Stimulated activated CD8-positive, alpha-beta memory T cell treated with anti-CD3 and anti-CD28 coated beads, Interleukin-12 subunit alpha, Interleukin-12 subunit beta, amount 100 ng/mL, for 24 hours (primary cell): ENCODE data around the gene VAMP7.
"Not testable (repeated sequence)": the region's sequence is repeated elsewhere in the genome, so short reads cannot be mapped to it uniquely, and the experiment has no call there.

Experiments
- DNase-seq: peaks from one replicate; pipeline ENCODE4 v3.0.0-alpha.2; 2020; ENCODE audit errors: extremely low read depth

Gene VAMP7

DNA sequence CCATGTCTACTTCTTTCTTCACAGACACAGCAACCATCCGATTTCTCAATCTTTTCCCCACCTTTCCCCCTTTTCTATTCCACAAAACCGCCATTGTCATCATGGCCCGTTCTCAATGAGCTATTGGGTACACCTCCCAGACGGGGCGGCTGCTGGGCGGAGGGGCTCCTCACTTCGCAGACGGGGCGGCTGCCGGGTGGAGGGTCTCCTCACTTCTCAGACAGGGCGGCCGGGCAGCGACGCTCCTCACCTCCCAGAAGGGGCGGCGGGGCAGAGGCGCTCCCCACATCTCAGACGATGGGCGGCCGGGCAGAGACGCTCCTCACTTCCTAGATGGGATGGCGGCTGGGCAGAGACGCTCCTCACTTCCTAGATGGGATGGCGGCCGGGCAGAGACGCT, 26.5 kb downstream of the VAMP7 start:
- not testable (repeated sequence) for DNase-seq

DNA sequence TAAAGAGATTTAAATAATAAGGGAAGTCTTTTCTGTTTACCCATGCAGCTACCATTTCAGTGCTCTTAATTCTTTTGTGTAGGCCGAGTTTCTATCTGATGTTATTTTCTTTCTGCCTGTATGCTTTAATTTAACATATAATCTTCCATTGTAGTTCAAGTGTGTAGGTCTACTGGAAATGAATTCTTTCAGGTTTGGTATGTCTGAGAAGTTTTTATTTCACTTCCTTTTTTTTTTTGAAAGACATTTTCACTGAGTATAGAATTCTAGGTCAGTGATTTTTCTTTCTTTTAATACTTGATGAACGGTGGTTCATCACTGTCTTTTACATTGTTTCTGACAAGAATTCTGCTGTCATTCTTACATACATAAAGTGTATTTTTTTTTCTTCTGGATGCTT, 42.1 kb downstream of the VAMP7 start:
- no peak for DNase-seq

DNA sequence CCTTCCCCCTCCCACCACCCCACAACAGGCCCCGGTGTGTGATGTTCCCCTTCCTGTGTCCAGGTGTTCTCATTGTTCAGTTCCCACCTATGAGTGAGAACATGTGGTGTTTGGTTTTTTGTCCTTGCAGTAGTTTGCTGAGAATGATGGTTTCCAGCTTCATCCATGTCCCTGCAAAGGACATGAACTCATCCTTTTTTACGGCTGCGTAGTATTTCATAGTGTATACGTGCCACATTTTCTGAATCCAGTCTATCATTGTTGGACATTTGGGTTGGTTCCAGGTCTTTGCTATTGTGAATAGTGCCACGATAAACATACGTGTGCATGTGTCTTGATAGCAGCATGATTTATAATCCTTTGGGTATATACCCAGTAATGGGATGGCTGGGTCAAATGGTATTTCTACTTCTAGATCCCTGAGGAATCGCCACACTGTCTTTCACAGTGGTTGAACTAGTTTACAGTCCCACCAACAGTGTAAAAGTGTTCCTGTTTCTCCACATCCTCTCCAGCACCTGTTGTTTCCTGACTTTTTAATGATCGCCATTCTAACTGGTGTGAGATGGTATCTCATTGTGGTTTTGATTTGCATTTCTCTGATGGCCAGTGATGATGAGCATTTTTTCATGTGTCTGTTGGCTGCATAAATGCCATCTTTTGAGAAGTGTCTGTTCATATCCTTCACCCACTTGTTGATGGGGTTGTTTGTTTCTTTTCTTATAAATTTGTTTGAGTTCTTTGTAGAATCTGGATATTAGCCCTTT, 49.9 kb downstream of the VAMP7 start:
- not testable (repeated sequence) for DNase-seq

DNA sequence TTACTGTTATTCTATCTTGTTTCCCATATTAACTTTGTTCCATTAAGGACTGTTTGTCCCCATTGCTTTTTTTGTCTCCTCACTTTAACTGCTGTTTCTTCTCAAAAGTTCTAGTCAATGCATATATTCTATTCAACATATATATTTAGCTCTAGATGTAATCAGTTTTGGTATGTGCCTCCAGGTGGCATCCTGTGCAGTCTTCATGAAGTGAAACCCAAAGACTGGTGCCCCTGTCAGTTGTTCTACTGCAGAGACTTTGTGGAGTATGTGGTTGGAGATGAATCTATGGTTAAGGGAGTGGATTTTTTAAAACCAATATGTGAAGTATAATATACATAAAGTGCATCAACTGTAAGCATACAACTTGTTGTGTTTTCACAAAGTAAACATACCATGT, 57.0 kb downstream of the VAMP7 start:
- no peak for DNase-seq

DNA sequence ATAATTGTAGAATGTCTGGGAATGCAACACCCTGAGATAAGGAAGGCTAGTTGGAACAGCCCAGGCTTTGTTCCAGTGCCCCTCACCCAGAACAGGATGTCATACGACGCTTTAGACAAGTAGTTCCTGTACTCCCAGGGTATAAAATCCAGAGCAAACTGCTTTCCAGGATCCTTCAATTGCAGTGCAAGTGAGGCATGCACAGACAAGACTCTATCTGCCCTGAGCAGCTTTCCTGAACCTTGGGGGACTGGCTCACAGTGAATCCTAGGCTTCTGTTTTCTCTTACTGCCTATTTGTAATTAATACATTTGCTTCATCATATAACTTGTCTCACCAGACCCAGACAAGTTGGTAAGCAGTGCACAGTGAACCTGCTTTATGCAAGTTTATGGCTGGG, 68.0 kb downstream of the VAMP7 start:
- no peak for DNase-seq

DNA sequence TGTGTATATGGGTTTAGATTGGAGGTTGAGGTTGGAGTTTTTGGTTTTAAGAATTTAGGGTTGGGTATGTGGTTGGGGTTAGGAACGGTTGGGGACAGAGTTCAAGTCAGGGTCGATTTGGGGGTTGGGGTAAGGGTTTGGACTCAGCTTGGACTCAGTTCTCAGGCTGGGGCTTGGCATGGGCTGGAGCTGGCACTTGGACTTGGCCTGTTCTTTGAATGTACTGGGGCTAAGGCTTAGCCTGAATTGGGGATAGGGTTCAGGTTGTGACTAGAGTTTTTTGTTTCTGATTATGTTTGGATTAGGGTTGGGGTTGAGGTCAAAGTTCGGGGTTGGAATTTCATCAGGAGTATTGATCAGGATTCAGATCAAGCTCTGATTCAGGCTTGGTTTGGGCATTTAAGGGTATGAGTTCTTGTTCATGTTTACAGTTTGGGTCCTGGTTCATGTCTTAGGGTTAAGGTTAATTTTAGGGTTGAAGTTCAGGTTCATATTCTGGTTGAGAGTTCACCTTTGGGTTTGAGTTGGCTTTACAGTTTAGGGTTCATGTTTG, 70.2 kb downstream of the VAMP7 start:
- DNase-seq: no peak

DNA sequence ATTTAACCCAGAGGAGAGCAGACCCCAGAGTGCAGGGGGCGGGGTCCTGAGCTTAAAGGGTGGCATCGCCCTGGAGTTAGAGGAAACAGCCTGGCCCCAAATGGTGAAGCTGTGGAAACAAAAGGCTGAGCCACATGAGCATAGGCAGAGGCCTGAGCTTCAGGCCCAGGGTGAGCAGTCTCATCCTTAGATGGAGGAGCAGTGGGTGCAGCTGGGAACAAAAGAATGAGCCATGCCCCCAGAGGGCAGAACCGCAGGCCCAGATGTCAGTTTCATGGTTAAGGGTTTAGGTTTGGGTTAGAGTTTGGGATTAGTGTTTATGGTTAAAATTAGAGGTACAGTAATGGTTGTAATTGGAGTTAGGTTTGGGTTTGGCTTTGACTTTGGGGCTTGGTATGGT, 71.9 kb downstream of the VAMP7 start:
- no peak for DNase-seq

DNA sequence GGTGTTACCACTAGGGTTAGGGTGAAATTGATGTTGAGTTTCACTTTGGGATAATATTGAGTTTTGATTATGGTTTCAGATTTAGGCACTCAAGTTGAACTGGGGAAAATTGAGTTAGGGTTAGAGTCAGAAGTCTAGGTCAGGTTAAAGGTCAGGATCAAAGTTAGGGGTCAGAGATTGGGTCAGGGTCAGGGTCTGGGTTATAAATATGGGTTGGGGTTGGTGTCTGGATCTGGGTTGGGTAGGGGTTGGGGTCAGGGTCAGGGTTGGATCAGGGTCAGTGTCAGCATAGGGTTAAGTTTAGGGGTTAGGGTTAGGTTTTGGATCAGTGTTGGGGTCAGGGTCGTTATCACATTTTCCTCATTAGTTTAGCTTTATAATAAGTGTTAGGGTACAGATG, 73.6 kb downstream of the VAMP7 start:
- no peak for DNase-seq

DNA sequence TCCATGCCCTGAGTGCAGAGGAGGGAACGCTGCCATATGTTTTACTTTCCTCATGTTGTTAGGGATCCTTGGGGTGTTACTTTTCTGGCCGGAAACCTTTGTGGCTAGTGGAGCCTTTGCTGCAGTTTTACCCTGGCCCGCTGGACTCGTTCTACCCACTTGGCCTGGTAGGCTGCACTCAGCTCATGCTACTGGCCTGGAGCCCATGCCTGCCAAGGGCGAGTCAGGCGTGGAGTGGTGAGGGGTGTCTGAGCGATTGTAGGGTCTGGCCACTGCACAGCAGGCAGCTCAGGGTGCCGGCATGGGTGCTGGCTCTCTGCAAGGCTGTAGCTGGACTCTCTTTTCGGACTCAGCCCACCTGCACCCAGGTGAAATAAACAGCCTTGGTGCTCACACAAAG, 75.0 kb downstream of the VAMP7 start:
- no peak for DNase-seq

DNA sequence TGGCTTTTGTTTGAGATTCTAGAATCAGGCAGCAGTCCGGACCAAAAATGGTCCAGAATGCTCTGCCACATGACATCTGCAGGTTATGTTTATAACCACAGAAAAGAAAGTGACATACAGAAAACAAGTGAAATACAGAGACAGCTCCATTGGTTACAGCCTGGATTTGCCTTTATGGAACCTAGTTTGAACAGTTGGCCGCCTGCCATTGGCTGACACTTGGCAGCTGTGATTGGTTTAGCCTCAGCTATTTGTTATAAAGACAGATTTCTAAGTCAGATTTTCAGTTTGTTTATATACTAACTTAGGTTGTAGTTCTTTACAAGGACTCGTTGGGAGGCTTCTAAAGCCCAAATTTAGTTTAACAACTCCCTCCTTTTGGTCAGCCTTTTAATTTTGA, 75.5 kb downstream of the VAMP7 start:
- no peak for DNase-seq

DNA sequence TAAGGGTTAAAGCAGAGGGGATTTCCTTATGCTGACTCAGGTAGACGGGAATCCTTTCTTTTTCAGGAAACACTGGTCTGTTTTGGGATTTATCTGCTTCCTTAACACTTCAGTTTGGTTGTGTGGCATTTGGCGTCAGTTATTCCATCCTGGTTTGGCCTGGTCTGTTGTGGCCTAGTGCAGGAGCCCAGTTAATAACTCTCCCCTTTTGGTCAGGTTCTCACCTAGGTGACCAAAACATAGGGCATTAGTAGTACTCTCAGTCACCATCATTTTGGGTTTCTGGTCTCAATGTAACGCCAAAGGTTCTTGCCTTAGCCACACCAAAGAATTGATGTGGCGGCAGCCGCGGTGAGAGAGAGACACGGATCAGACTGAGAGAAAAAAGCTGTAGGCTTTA, 76.7 kb downstream of the VAMP7 start:
- no peak for DNase-seq

DNA sequence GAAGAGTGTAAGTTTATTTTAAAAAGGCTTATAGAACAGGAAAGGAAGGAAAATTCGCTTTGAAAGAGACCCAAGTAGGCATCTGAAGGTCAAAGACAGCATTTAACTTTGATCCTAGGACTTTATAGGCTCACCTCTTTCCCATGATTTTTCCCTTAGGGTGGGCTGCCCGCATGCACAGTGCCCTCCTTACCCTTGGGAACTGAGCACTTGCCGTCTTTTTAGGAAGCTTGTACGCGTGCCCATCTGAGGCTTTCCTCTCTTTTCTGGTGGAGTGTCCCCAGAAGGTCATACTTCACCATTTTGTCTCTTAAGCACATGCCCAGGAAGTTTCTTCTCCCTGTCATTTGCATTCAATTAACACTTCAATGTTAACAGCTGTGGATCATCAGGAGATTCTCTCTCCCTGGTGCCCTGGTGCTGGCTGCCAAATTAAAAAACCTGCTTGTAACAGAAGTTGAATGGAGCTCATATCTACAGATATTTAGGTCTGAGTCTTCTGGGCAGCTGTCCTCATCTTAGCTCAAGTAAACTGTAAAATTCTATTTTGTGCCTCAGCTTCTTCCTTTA, 78.0 kb downstream of the VAMP7 start:
- DNase-seq: no peak

DNA sequence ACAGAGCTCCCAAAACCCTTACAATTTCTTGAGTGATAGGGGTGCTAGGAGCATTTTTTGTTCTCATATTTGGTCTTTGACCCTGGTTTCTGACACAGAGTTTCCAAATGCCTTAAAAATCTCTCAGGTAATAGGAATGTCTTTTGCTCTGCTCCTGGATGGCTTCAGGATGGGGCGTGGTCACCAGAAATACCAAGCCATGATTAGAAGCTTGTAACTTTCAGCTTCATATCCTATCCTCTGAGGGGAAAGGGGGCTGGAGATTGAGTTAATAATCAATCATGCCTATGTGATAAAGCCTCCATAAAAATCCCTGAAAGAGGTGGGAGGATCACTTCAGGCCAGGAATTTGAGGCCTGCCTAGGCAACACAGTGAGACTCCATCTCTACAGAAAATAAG, 81.8 kb downstream of the VAMP7 start:
- no peak for DNase-seq

DNA sequence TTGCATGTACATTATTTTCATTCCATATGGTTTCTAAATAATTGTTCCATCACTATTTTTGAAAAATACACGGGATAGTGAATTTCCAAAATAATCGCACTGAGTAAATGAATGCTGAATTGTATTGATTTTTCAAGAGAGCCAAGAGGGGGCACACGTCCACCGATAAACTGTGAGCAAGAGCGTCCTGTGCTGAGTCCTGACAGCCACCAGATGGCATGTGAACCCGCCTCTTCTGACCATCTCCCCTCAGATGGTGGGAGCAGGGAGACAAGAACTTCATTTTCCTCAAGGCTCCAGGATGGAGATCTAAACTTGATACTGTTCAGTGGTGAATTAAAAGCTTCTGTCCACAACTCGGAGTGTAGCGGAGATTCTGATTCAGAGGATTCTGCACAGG, 85.7 kb downstream of the VAMP7 start:
- no peak for DNase-seq

DNA sequence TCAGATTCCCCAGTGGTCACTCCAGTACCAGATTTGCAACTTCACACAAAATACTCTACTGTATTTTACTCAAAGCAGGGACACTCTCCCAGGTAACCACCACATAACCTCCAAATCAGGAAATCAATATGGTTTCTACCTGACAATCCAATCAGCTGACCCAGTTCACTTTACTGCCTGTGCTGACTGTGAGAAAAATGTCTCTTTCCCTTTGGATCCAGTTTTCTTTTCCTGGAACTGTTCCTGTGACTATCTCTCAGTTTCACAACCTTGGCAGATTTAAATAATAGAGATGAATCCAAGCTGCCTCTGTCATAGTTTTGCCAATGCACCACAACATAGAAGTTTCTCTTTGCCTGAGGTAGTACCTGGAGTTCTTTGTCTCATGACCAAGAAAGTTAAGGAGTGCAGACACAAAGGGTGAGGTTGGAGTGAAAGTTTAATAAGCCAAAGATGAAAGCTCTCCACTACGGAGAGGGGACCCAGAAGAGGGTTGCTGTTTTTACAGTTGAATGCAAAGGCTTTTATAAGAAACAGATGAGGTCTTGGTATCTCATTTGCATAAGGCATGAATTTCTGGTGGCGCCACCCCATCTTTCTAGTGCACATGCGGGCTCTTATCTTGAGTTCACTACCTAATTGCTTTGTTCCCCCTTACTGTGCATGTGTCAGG, 86.6 kb downstream of the VAMP7 start:
- DNase-seq: no peak

DNA sequence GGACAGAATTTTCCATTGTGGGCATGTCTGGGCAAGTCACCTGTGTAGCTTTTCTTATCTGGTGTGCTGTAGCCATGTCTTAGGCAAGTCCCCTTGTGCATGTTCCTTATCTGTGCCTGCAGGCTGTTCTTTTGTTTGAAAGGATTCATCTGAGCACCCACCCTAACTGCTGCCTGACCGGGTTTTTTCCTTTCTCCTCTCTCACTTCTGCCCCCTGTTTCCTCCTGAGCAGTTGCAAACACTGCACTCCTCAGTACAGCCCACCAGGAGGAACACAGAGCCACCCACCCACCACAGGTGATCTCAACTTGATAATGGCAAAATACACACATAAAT, 87.1 kb downstream of the VAMP7 start:
- no peak for DNase-seq

DNA sequence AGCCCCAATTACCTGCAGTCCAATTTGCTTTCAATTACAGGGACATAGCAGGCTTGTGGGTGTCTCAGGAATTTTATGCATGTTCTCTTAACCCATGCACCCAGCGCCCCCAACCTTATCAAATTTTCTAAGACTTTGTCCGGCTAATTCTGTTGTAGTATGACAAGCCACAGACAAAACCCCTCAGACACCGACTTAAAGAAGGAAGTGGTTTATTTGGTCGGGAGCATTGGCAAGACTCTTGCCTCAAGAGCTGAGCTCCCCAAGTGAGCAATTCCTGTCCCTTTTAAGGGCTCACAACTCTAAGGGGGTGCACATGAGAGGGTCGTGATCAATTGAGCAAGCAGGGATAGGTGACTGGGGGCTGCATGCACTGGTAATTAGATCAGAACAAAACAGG, 87.6 kb downstream of the VAMP7 start:
- DNase-seq: no peak

DNA sequence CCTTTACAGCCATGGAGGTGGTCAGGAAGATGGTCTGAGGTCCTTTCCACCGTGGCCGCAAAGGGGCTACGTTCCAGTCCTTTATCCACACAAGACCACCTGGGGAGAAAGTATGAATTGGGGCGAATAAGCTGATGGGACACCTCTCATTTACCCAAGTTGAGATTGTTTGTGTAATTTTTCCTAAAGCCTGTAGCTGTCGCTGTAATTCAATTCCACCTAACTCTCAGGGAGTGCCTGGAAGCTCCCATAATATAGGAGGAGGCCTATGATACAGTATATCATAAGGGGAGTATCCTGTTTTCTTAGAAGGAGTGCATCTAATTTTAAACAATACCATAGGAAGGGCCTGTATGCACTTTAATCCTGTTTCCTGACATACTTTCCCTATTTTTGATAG, 90.5 kb downstream of the VAMP7 start:
- not testable (repeated sequence) for DNase-seq

DNA sequence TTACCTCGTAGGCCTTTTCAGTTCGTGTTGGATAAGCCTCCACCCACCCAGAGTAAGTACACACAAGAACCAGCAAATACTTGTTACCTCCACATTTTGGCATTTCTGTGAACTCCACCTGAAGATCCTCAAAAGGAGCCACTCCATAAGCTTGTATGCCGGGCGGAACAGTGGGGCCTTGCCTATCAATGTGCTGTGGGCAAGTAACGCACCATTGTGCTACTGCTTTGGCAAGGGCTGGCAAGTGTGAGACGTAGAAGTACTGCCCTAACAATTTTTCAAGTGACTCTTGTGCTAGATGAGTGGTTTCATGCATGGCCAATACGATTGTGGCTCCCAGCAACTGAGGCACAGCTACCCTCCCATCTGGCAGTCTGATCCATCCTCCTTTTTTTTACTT, 91.1 kb downstream of the VAMP7 start:
- DNase-seq: not testable (repeated sequence)

DNA sequence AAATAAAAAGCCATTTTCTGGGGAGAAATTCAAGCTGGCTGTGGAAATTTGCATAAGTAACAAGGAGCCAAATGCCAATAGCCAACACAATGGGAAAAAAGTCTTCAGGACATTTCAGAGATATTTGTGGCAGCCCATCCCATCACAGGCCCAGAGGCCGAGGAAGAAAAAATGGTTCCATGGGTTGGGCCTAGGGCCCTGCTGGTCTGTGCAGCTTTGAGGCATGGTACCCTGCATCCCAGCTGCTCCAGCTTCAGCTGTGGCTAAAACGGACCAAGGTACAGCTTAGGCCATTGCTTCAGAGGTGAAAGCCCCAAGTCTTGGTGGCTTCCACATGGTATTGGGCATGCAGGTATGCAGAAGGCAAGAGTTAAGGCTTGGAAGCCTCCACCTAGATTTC, 102.2 kb downstream of the VAMP7 start:
- no peak for DNase-seq

DNA sequence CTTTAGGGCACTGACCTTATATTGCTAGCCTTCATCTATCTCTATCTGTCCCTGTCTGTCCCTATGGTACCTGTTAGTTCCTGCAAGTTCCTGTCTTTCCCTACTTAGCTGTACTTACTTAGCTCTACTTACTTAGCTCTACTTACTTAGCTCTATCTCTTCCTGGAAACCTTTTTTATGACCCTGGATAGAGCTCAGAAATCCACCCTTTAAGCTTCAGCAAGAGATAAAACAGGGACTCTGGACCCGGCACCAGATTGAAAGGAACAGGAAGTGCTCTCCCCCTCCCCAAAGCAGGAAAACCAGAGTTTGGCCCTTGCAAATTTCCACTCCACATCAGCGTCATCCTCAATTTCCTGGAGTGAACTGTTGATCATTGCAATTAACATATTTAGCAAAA, 104.1 kb downstream of the VAMP7 start:
- no peak for DNase-seq

DNA sequence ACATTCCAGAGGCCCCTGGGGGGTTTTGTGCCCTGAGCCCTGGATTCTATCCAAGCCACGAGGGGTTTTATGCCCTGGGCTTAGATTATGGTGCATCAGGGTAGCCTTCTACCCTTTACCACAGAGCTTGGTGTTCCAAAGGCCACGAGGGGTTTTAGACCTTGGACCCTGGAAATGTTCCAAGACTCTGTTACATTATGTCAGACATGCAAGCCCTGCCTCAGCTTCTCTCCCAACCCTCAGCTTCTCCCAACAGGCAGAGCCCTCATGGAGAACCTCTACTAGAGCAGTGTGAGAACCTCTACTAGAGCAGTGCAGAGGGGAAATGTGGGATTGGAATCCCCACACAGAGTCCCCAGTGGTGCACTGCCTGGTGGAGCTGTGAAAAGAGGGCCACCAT, 105.8 kb downstream of the VAMP7 start:
- DNase-seq: not testable (repeated sequence)

DNA sequence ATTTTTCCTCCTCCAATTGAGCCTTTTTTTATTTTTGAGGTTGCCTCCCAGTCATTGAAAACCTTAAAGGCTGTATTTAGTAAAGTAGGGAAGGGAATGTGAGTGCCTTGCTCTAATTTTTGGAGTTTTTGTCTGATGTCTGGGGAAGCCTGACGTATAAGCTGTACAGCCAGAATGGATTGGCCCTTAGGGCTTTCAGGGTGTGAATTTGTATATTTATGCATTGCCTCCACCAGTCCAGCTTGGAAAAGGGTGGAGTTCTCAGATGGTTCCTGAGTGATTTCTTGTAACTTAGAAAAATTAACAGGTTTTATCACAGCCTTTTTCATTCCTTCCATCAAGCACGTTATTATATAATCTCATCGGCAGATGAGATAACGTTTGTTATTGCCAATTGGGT, 107.7 kb downstream of the VAMP7 start:
- no peak for DNase-seq
